GM19240 (cell line): ENCODE measurements around the gene SPRR2E.
"Not testable (repeated sequence)": the region's sequence is repeated elsewhere in the genome, so short reads cannot be mapped to it uniquely, and the experiment has no call there.

Experiments
- DNase-seq: peaks from one replicate; pipeline ENCODE4 v3.0.0; 2011; ENCODE audit warnings: low spot score; ENCODE audit not compliant: insufficient read length

The SPRR2E gene

GRCh38 chr1:153070243-153070642 lies 24.1 kb downstream of the SPRR2E start:
- no peak for DNase-seq

DNA sequence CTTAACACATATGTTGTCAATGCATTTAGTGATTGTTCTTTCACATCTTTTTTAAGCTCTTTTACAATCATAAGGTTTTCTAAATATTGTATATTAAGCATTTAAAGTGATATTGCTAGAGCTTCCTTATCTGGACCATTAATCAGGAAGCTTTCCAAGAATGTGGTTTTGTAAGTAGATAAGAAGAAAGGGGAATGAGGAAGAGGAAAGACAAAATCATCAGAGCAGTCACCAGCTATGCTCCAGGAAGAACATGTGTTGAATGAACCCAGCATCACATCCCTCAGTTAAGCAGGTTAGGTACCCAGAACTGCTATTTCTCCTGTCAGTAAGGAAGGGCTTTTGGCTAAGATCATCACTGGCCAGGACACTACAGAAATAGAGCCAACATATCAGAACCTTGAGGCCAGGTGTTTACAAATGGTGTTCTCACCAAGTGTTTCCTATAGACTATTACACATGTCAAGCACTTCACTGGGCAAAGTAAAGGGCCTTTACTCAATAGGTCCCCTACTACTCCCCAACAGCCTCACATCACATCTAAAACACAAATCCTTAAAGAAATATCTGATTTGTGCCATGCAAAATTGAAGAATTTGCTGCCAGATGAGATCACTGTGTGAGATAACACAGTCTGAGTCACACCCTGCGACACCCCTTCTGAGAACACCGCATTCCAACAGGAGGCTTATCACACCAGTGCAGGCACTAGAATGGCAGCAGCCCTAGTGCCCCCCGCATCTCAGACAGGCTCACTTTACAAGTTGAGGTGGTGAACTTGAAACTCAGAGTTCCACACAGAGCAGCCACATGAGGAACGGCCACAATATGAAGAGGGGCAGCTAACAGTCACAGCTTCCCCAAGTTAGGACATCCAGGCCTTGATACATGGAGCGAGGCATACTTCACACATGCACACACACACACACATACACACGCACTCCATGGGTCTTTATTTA lies 35.2 kb downstream of the SPRR2E start:
- no peak for DNase-seq

DNA sequence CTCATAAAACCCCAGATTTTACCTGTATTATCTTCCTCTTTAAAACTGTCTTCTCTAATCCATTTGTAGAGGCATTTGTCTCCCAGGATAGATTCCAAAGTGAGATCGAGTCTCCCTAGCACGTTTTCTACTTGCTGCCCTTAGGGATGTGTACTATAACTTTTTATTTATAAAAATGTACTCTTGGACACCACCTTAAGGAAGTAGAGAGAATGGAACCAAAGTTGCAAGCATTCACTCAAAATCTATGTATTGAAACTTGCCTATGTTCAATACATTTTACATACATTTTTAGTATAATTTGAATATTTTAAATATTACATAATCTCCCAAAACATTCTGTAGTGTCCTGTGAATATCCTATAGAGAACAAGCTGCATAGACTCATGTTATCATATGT lies 36.2 kb downstream of the SPRR2E start:
- no peak for DNase-seq

DNA sequence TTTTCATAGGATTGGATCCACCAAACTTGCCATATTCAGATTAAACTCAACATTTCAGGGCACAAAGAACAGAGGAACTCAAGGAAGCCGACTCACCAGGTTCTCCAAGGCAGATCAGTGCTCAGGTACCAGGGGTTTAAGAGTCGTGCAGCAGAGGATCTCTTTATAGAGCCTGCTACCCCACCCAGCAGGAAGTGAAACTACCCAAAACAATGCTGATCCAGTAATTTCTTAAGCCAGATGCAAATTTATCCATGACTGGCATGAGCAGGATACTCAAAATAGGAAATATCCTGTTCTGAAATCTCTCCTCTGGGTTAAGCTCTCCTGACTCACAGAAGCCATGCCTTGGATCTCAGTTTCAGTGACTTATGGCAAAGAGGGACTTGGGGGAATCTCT lies 37.0 kb downstream of the SPRR2E start, which contains the start of gene SPRR2A:
Gene SPRR2A (minus strand): TSS at position 138 of the 400 bp plus-strand sequence. CDS start 777 bp downstream, outside the sequence.
- DNase-seq: no peak

GRCh38 chr1:153056111-153056510 lies 38.2 kb downstream of the SPRR2E start:
- DNase-seq: not testable (repeated sequence)

DNA sequence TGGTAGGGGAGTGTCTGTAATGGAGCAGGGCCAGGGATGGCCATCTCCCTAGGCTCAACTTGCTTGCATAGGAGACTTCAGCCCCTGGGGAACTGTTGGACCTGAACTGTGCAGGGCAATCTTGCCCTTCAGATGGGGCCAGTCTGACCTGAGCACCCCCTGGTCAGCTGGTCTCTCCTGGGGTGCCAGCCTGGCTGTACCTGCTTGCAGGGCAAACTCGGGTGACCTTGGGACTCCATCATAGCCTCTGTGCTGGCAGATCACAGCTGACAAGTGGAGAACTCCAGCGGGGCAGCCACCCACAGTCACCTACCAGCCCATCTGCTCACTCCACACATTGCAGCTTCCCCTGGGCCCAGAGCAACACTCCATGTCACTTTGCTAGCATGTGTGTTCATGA lies 45.1 kb downstream of the SPRR2E start:
- DNase-seq: no peak
